Measurements from ENCODE around the gene NELFB. TPM values are rescaled to one million over a fixed set of nuclear protein-coding genes. Genes with fewer than 3 reads are reported as not detected.

The NELFB gene
- total and polyA plus RNA-seq, 10 donors = 26.6 to 49.7 (median 38.7) TPM

- H3K4me3 ChIP-seq = no peak overlapping the region
- no peaks in the 10 kb centered on the region for H3K27me3 ChIP-seq (replicated peaks in 1 of 7)
- TF ChIP-seq POLR2A (IDR thresholded peaks at IDR 0.05) = no peak
- TF ChIP-seq, protein P1, sequence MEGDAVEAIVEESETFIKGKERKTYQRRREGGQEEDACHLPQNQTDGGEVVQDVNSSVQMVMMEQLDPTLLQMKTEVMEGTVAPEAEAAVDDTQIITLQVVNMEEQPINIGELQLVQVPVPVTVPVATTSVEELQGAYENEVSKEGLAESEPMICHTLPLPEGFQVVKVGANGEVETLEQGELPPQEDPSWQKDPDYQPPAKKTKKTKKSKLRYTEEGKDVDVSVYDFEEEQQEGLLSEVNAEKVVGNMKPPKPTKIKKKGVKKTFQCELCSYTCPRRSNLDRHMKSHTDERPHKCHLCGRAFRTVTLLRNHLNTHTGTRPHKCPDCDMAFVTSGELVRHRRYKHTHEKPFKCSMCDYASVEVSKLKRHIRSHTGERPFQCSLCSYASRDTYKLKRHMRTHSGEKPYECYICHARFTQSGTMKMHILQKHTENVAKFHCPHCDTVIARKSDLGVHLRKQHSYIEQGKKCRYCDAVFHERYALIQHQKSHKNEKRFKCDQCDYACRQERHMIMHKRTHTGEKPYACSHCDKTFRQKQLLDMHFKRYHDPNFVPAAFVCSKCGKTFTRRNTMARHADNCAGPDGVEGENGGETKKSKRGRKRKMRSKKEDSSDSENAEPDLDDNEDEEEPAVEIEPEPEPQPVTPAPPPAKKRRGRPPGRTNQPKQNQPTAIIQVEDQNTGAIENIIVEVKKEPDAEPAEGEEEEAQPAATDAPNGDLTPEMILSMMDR (IDR thresholded peaks at IDR 0.05 in 8 of 11, conservative IDR thresholded peaks at IDR 0.05 in 3 of 11) = no peak
- TF ChIP-seq POLR2AphosphoS5 (IDR thresholded peaks at IDR 0.05) = no peak
- DNase-seq = no peak
- no peaks in the 10 kb centered on the region for H3K9me3 ChIP-seq
- 92 to 98% (median 94%) methylated on average over 13 to 22 of the region's 22 CpGs for WGBS, 5 donors
- H3K36me3 ChIP-seq = peaks cover 0 to 71% (median 16%) of the 10 kb centered on the region in 6 donors
- intact Hi-C loops (cut with DNase I; ENCODE audit: low total_unique reads) = no loop called here
- peaks cover 0 to 34% (median 18%) of the 10 kb centered on the region in 6 donors for H3K4me1 ChIP-seq
- H3K27ac ChIP-seq = no peak overlapping the region
Observed at GRCh38 chr9:137215196-137215986, 39.7 kb upstream of the NELFB start.

- Histone ChIP-seq H3K4me1 (peaks cover 0 to 40% (median 19%) of the 10 kb centered on the region in 6 donors), H3K27ac (no peak overlapping the region), H3K4me3 (no peak overlapping the region), H3K36me3 (peaks cover 0 to 62% (median 13%) of the 10 kb centered on the region in 6 donors), H3K9me3 (no peaks in the 10 kb centered on the region), H3K27me3 (replicated peaks in 1 of 7) (peaks cover 0 to 4% (median 0%) of the 10 kb centered on the region in 7 donors)
- intact Hi-C loops (cut with DNase I; ENCODE audit: low total_unique reads) = no loop called here
- 89 to 96% (median 92%) methylated on average over 11 to 30 of the region's 30 CpGs for WGBS, 5 donors
- TF ChIP-seq POLR2A (IDR thresholded peaks at IDR 0.05) = no peak
- TF ChIP-seq POLR2AphosphoS5 (IDR thresholded peaks at IDR 0.05) = peak in 2 of 3 donors; percentile 14 to 31
- TF ChIP-seq, protein P1 (IDR thresholded peaks at IDR 0.05 in 8 of 11, conservative IDR thresholded peaks at IDR 0.05 in 3 of 11) = no peak
- no peak for DNase-seq
Observed at GRCh38 chr9:137216188-137216965, 38.8 kb upstream of the NELFB start.

DNA sequence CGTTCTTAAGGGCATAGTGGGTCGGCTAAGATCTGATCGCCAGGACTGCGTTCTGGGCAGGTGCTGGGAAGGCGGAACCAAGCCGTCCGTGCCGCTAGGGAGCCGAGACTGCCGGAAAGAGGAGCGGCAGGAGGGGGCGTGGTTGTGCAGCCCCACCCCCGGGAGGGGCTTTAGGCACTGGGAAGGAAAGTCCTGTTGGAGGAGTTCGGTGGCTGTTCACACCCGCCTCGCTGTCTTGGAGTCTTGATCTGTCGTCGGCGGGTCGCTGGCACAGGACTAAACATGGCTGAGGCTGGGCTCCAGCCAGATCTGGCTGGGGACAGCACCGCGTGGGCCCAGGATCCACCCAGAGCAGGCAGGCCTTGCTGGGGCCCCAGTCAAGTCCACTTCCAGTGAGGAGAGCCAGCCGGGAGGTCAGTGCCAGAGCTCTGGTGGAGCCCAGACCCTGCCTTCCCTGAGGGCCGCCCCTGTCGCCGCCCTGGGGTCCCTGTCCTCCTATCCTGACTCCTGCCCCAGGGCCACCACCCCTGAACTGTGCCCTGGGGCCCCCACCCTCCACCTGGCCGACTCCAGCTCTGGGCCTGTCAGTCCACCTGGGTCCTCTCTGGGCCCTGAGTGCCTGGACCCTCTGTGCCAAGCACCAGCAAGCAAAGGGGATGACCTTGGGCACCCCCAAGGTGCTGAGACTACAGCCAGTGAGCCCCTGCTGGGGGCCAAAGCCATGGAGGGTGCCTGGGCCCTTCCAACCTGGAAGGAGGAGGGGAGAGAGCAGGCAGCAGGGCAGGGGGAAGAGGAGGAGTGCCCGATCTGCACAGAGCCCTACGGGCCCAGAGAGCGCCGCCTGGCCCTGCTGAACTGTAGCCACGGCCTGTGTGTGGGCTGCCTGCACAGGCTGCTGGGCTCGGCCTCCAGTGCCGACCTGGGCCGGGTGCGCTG is 37.6 kb upstream of the NELFB start:
- TF ChIP-seq POLR2A (IDR thresholded peaks at IDR 0.05) (no peak), POLR2AphosphoS5 (IDR thresholded peaks at IDR 0.05) (peak in 1 of 3 donors; percentile 25)
- 72 to 79% (median 74%) methylated on average over 34 to 36 of the region's 36 CpGs for WGBS, 5 donors

GRCh38 chr9:137218212-137218753 is 36.8 kb upstream of the NELFB start:
- Histone ChIP-seq H3K27ac (peak overlapping the region in 3 of 8 donors; percentile 26 to 50 (median 47)), H3K9me3 (no peaks in the 10 kb centered on the region), H3K4me3 (no peak overlapping the region), H3K36me3 (peaks cover 0 to 50% (median 13%) of the 10 kb centered on the region in 6 donors), H3K27me3 (replicated peaks in 1 of 7) (peaks cover 0 to 18% (median 4%) of the 10 kb centered on the region in 7 donors), H3K4me1 (peaks cover 8 to 56% (median 33%) of the 10 kb centered on the region in 6 donors)
- intact Hi-C loops (cut with DNase I; ENCODE audit: low total_unique reads) = no loop called here
- TF ChIP-seq POLR2A (IDR thresholded peaks at IDR 0.05) = no peak
- WGBS, 5 donors = 87 to 93% (median 90%) methylated on average over 26 to 30 of the region's 30 CpGs
- no peak for DNase-seq

More for the DNA sequence above, 37.6 kb upstream of the NELFB start:
- DNase-seq = no peak
- Histone ChIP-seq H3K4me3 (peak overlapping the region in 2 of 8 donors; percentile 13 to 50), H3K27ac (peak overlapping the region in 3 of 8 donors; percentile 16 to 47 (median 26)), H3K4me1 (peaks cover 3 to 49% (median 27%) of the 10 kb centered on the region in 6 donors), H3K9me3 (no peaks in the 10 kb centered on the region), H3K36me3 (peaks cover 0 to 55% (median 13%) of the 10 kb centered on the region in 6 donors), H3K27me3 (replicated peaks in 1 of 7) (peaks cover 0 to 14% (median 4%) of the 10 kb centered on the region in 7 donors)
- intact Hi-C loops (cut with DNase I; ENCODE audit: low total_unique reads) = no loop called here

Measured in spleen (tissue), 11 donors.